Large intestine (tissue), 3 donors: ENCODE results near the gene SPINK14. TPM values are rescaled to one million over a fixed set of nuclear protein-coding genes. Genes with fewer than 3 reads are reported as not detected.

Experiments used
- DNase-seq, 2 donors: peaks; one replicate each; pipeline versions ENCODE4 v3.0.0 to v3.0.0-alpha.2; 2013
- H3K27ac ChIP-seq: one replicate; pipeline ENCODE4 v1.5.1; 2013; ENCODE audit warnings: low read length
- H3K27me3 ChIP-seq: 2 replicates; pipeline ENCODE4 v1.6.1; 2013; ENCODE audit warnings: low read length; ENCODE audit not compliant: control insufficient read depth, insufficient read depth
- H3K36me3 ChIP-seq: 2 replicates; pipeline ENCODE4 v1.6.1; 2013; ENCODE audit warnings: low read length; ENCODE audit not compliant: control insufficient read depth, insufficient read depth
- H3K4me1 ChIP-seq: one replicate; pipeline ENCODE4 v1.6.1; 2013; ENCODE audit warnings: low read length; ENCODE audit not compliant: control insufficient read depth, insufficient read depth
- H3K4me3 ChIP-seq: one replicate; pipeline ENCODE4 v1.5.1; 2013; ENCODE audit warnings: low read length
- H3K9me3 ChIP-seq: one replicate; pipeline ENCODE4 v1.6.1; 2013; ENCODE audit warnings: mild to moderate bottlenecking, low read depth, low read length, moderate library complexity; ENCODE audit not compliant: control insufficient read depth
- WGBS: methylation state at CpG from one replicate; pipeline ENCODE4 v1.1.5; 2013; ENCODE audit warnings: low lambda C conversion rate; ENCODE audit not compliant: insufficient coverage; 5-methylcytosine and 5-hydroxymethylcytosine counted together
- polyA plus RNA-seq: library from polyadenylated mRNA; unstranded; fragments of 120-200 nt; gene quantifications from one replicate; pipeline ENCODE4 v1.2.1, GENCODE V29; 2013

SPINK14 gene
- polyA plus RNA-seq, 1 donor, result not detected

DNA sequence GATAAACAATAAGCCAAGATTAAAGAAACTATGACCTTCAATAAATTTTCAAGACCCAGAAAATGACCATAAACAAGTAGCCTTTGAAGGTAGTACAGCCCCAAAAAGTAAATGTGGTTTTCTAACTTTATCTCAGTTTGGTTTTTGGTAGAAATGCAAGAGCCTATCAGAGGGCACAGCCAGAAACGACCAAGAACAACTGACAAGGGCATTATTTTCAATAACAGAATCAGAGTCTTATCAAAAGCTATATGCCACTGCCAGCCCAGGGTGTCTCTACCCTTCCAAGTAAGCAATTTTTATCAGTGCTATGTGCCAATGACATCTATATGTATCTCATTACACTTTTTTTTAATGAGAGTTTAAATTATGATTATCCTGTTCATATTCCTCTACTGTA, 22.7 kb downstream of the SPINK14 start:
- Histone ChIP-seq H3K9me3 (no peaks in the 10 kb centered on the region), H3K4me3 (no peak overlapping the region), H3K4me1 (no peaks in the 10 kb centered on the region), H3K36me3 (no peaks in the 10 kb centered on the region), H3K27me3 (no peaks in the 10 kb centered on the region), H3K27ac (no peak overlapping the region)
- WGBS, result no CpG with 5 or more reads among the region's 1 CpG
- DNase-seq, result no peak

DNA sequence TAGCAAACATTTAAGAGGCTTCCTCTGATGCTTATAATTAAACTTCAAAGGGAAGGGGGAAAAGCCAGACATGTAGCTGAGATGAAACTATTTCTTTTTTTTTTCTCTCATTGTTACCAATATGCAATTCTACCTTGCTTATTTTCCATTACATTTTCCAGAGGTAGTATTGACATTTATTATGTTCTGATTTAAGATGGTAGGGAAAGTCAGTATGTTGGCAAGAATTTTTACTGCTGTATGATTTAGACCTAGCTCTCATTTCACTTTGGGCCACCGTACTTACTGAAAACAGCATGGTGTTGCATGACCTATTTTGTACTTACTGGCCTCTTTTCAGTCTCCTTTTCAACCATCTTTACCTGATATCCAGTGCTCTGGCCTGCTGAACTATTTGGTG, 24.9 kb downstream of the SPINK14 start:
- no peaks in the 10 kb centered on the region for H3K9me3 ChIP-seq
- no peaks in the 10 kb centered on the region for H3K27me3 ChIP-seq
- no peak overlapping the region for H3K27ac ChIP-seq
- no peak for DNase-seq
- no peaks in the 10 kb centered on the region for H3K36me3 ChIP-seq
- no peaks in the 10 kb centered on the region for H3K4me1 ChIP-seq
- no peak overlapping the region for H3K4me3 ChIP-seq
- WGBS, result no CpG with 5 or more reads among the region's 1 CpG

DNA sequence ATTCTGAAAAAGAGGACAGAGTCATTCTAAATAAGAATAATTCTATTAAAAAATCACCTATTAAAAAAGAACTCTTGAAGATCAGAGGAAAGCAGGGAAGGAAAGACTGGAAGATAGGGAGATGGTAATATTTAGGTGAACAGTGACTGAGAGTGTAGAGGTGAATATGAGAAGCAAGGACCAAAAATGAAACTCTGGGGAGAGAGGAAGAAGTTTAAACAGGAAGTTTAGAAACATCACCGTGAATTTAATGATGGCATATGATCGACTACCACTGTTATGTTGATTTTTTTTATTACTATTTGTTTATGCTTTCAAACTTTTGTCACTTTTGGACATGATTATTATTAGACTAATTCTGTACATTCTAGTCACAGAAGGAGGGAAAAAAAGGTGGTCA, 32.8 kb downstream of the SPINK14 start:
- no peaks in the 10 kb centered on the region for H3K36me3 ChIP-seq
- peaks cover 8% of the 10 kb centered on the region for H3K4me1 ChIP-seq
- no peak for DNase-seq
- WGBS, result 80% methylated on average over 1 of the region's 2 CpGs
- H3K27me3 ChIP-seq, result no peaks in the 10 kb centered on the region
- no peak overlapping the region for H3K27ac ChIP-seq
- no peaks in the 10 kb centered on the region for H3K9me3 ChIP-seq
- no peak overlapping the region for H3K4me3 ChIP-seq

DNA sequence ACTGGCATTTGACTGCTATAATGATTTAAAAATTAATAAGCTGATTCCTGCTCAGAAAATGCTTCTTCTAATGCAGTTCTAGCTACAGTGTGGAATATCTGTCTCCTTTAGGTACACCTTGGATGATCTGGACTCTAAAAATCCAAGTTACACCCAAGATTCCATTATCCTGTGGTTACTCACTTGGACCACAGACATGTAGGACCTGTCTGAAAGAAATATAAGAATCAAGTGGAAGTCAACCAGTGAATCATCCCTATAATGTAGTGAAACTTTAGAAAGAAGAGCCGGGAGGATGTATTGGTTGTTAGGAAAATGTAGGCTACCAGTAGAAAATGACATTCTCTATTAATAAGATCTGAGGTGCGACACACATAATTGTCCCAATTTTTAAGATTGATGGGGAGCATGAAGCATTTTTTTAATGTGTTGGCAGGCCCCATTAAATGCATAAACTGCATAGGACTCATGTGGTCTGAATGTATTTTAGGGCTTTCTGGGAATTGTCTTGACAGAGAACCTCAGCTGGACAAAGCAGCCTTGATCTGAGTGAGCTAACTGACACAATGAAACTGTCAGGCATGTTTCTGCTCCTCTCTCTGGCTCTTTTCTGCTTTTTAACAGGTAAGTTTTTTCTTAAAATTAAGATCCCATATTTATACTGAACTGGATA, 34.3 kb downstream of the SPINK14 start, which contains the start of gene SPINK6:
SPINK6 (plus strand) TSS at position 512 of the 673 bp plus-strand sequence; CDS start at position 567, 55 bp downstream.
- H3K36me3 ChIP-seq, result no peaks in the 10 kb centered on the region
- no peak within 1 kb of the TSS for H3K4me3 ChIP-seq
- no CpG with 5 or more reads among the region's 2 CpGs for WGBS
- no peak for DNase-seq
- H3K4me1 ChIP-seq, result peaks cover 8% of the 10 kb centered on the region
- H3K27me3 ChIP-seq, result no peaks in the 10 kb centered on the region
- no peak within 1 kb of the TSS for H3K27ac ChIP-seq
- no peaks in the 10 kb centered on the region for H3K9me3 ChIP-seq

DNA sequence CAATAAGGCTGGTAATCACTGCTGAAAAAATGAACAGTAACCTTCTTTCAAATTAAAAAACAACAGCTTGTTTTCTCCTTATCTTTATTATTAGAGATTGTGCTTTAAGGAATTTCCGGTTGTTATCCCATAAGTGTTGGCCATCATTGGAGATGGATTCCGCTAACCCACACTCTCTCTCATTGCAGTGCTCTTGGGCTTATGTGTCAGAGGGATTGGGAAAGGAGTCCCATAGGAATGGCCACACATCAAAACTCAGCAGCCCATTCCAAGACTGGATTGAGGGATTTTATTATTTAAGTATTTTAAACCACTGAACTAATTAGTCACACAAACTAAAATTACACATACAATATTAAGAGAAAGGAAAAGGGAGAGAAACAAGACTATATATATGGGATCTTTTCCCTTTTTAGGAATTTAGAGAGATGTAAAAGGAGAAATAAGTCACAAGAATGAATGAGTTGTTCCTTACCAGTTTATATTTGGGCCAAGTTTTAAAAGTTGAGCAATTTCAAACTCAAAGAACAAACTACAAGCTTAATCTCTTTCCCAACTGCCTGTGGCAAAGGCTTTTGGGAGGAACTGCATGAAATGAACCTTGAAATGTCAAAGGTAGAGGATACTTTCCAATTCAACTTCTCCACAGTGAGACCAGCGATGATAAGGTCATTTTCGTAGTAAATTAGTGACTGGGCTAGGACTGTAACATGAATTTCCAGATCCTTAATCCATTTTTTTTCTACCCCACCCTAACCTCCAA, 36.9 kb downstream of the SPINK14 start:
- no peaks in the 10 kb centered on the region for H3K27me3 ChIP-seq
- peak; percentile 19 to 47 for DNase-seq
- no peak overlapping the region for H3K4me3 ChIP-seq
- H3K36me3 ChIP-seq, result no peaks in the 10 kb centered on the region
- no peak overlapping the region for H3K27ac ChIP-seq
- H3K4me1 ChIP-seq, result peaks cover 2% of the 10 kb centered on the region
- H3K9me3 ChIP-seq, result no peaks in the 10 kb centered on the region
- 40% methylated on average over 1 of the region's 4 CpGs for WGBS

DNA sequence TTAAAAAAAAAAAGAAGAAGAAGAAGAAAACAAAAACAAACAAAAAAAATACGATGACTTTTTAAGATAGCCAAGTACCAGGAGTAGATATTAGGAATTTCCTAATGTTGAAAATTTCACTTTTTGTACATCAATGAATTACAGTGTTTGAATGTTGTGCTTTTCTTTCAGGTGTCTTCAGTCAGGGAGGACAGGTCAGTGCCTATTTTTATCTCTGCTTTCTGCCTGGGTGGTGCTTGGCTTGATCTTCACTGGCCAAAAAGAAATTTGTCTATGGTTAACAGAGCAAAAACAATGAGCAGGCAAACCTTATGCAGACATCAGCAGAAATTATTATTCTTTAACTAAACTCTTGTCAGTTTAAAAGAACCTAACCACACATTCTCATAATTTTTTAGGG, 37.5 kb downstream of the SPINK14 start:
- Histone ChIP-seq H3K36me3 (no peaks in the 10 kb centered on the region), H3K27me3 (no peaks in the 10 kb centered on the region), H3K4me1 (peaks cover 2% of the 10 kb centered on the region), H3K9me3 (no peaks in the 10 kb centered on the region), H3K27ac (no peak overlapping the region), H3K4me3 (no peak overlapping the region)
- WGBS, result 80% methylated on average over 1 of the region's 1 CpG
- no peak for DNase-seq

DNA sequence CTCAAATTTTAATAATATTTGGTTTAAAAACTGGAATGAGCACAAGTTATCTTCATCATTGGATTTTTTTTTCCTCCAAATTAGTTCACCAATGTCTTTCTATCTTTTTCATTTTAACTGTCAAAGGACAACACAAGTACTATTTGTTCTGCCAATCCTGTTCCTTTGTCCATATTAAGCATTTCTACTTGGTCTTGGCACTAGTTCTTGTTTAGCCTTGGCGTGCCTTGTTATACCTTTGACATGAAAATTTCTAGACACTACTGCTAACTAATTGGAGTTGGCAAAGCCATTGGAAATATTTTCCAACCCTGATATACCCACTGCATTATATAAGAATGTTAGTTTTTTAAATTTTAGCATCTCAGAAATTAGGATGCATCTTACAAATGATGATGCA, 38.3 kb downstream of the SPINK14 start:
- WGBS, result no CpG with 5 or more reads among the region's 1 CpG
- DNase-seq, result no peak
- Histone ChIP-seq H3K27me3 (no peaks in the 10 kb centered on the region), H3K4me1 (peaks cover 2% of the 10 kb centered on the region), H3K9me3 (no peaks in the 10 kb centered on the region), H3K4me3 (no peak overlapping the region), H3K36me3 (no peaks in the 10 kb centered on the region), H3K27ac (no peak overlapping the region)

DNA sequence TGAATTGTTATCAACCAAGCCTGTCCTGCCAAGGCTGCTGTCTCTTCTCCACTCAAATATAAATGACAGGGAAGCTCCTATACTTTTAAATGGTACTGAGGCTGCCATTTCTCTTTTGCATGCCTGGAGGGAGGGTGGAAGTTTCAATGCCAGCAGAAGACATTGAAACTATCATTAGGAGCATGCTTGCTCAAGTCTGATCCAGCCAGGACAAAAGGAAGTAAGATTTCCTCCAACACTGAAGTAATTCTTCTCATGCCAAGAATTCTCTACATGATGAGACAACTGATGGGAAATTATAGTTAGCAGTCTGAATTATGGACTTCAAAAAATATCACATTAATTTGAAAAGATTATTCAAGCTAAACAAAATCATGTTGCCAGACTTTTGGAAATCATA, 39.9 kb downstream of the SPINK14 start:
- DNase-seq, result no peak
- H3K27me3 ChIP-seq, result no peaks in the 10 kb centered on the region
- H3K9me3 ChIP-seq, result no peaks in the 10 kb centered on the region
- no peak overlapping the region for H3K27ac ChIP-seq
- no peak overlapping the region for H3K4me3 ChIP-seq
- peaks cover 2% of the 10 kb centered on the region for H3K4me1 ChIP-seq
- no peaks in the 10 kb centered on the region for H3K36me3 ChIP-seq

DNA sequence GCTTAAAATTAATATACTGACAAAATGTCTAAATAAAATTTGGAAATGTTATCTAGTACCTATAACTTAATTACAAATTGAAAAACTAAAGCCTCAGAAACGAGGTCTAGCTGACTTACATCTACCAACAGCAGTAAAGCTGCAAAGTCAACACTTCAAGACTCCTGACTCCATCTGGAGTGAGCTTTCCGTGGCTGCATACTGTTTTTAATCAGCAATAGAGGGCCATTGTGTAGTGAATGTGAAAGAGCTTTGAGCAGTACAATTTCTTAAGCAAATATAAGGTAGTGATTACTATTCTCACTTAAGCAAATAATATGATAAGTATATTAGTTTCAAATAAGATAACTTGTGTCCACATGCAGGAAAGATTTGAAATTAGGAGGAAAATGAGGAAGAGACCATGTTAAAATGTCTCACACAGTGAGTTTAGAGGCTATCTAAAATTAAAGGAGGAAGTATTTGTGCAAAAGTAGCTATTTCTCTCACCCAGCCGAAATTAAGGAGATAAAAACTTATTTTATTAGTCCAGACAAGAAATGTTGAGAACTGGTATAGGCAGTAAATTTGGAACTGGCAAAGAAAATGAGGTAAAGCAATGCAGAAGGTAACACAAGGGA, 40.9 kb downstream of the SPINK14 start:
- H3K4me3 ChIP-seq, result no peak overlapping the region
- no peaks in the 10 kb centered on the region for H3K27me3 ChIP-seq
- peak; percentile 17 to 52 for DNase-seq
- H3K36me3 ChIP-seq, result no peaks in the 10 kb centered on the region
- no peaks in the 10 kb centered on the region for H3K9me3 ChIP-seq
- H3K27ac ChIP-seq, result no peak overlapping the region
- 19% methylated on average over 3 of the region's 3 CpGs for whole genome bisulfite sequencing
- peaks cover 2% of the 10 kb centered on the region for H3K4me1 ChIP-seq

DNA sequence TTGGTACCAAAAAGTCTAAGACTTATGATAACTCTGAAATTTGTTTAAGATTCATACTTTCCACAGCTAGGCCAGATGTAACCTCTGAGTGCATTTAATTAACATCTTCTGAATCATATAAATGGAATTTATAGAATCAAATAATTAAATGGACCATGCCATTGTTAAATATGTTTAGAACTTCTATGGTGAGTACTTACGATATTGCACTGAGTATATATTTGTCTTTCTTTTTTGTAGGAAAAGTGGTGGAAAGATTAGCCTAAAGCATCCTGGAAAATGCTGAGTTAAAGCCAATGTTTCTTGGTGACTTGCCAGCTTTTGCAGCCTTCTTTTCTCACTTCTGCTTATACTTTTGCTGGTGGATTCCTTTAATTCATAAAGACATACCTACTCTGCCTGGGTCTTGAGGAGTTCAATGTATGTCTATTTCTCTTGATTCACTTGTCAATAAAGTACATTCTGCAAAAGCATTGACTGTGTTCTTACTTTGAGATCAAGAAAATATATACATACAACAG, 46.4 kb downstream of the SPINK14 start:
- no peak for DNase-seq
- no peaks in the 10 kb centered on the region for H3K27me3 ChIP-seq
- no CpG with 5 or more reads among the region's 1 CpG for WGBS
- no peaks in the 10 kb centered on the region for H3K36me3 ChIP-seq
- H3K9me3 ChIP-seq, result no peaks in the 10 kb centered on the region
- H3K4me1 ChIP-seq, result no peaks in the 10 kb centered on the region
- H3K4me3 ChIP-seq, result no peak overlapping the region
- H3K27ac ChIP-seq, result no peak overlapping the region
